ENCODE data around the gene MITF. TPM values are rescaled to one million over a fixed set of nuclear protein-coding genes. Genes with fewer than 3 reads are reported as not detected.

MITF gene
- total RNA-seq, 1 experiment from 2014 or later, result 1.9 TPM

- Histone ChIP-seq H3K9ac (ENCODE audit: low read length) (no peak overlapping the region), H3K27ac (ENCODE audit: low read depth, low read length) (no peak overlapping the region), H2AFZ (ENCODE audit: low read depth, low read length, poor library complexity, severe bottlenecking) (no peak overlapping the region), H3K36me3 (ENCODE audit: control insufficient read depth in 1 of 2, insufficient read depth in 2 of 2, low read length in 2 of 2) (no peaks in the 10 kb centered on the region), H3K4me3 (replicated peaks in 1 of 2; ENCODE audit: low read depth in 1 of 2, low read length in 2 of 2) (no peak overlapping the region), H3K27me3 (ENCODE audit: insufficient read depth, low read length) (no peaks in the 10 kb centered on the region), H3K4me2 (ENCODE audit: low read length) (no peak overlapping the region), H3K4me1 (ENCODE audit: control insufficient read depth in 1 of 2, insufficient read depth in 2 of 2, low read length in 2 of 2) (no peaks in the 10 kb centered on the region), H3K79me2 (ENCODE audit: insufficient read depth, low read length) (no peaks in the 10 kb centered on the region), H3K9me2 (ENCODE audit: insufficient read depth) (no peaks in the 10 kb centered on the region), H3K9me3 (ENCODE audit: control insufficient read depth in 1 of 2, insufficient read depth in 1 of 2, low read depth in 1 of 2, low read length in 2 of 2) (no peaks in the 10 kb centered on the region), H4K20me1 (ENCODE audit: insufficient read depth) (no peaks in the 10 kb centered on the region)
- ChIA-PET RAD21 (ENCODE audit: low non-redundant PET in 1 of 2, low total read pairs in 2 of 2, uncharacterized antibody in 2 of 2, unreplicated experiment in 2 of 2) (no interaction called here), POLR2A (no interaction called here), CTCF (no interaction called here)
- ATAC-seq, result no peak
- intact Hi-C loops (cut with micrococcal nuclease), result no loop called here
- no peak for DNase-seq (ENCODE audit: low read depth, low spot score)
- TF ChIP-seq SP1 (IDR thresholded peaks at IDR 0.05; ENCODE audit: low read depth) (no peak), YY1 (IDR thresholded peaks at IDR 0.05; ENCODE audit: extremely low read depth, insufficient replicate concordance, low read depth, low read length) (no peak), MAX (IDR thresholded peaks at IDR 0.05) (no peak), ZFX (IDR thresholded peaks at IDR 0.05) (no peak), FOSL1 (IDR thresholded peaks at IDR 0.05; ENCODE audit: low read depth) (no peak), CBX3 (IDR thresholded peaks at IDR 0.05; ENCODE audit: low read depth) (no peak)
- BruUV-seq (replicated peaks), result no TSS peak
Observed at GRCh38 chr3:69762768-69763229, 23.5 kb downstream of the MITF start.

GRCh38 chr3:69763458-69763857, 24.2 kb downstream of the MITF start:
- no peak for TF ChIP-seq EZH2phosphoT487 (IDR thresholded peaks at IDR 0.05; ENCODE audit: borderline replicate concordance)
- no peak for TF ChIP-seq ATF3 (IDR thresholded peaks at IDR 0.05)
- ATAC-seq (no peak), DNase-seq (ENCODE audit: low read depth, low spot score) (no peak)
- Histone ChIP-seq H3K27me3 (ENCODE audit: insufficient read depth, low read length) (no peaks in the 10 kb centered on the region), H2AFZ (ENCODE audit: low read depth, low read length, poor library complexity, severe bottlenecking) (no peak overlapping the region), H3K27ac (ENCODE audit: low read depth, low read length) (no peak overlapping the region), H3K4me2 (ENCODE audit: low read length) (no peak overlapping the region), H3K4me1 (ENCODE audit: control insufficient read depth in 1 of 2, insufficient read depth in 2 of 2, low read length in 2 of 2) (no peaks in the 10 kb centered on the region), H3K9me2 (ENCODE audit: insufficient read depth) (no peaks in the 10 kb centered on the region), H3K4me3 (replicated peaks in 1 of 2; ENCODE audit: low read depth in 1 of 2, low read length in 2 of 2) (no peak overlapping the region), H4K20me1 (ENCODE audit: insufficient read depth) (no peaks in the 10 kb centered on the region), H3K79me2 (ENCODE audit: insufficient read depth, low read length) (no peaks in the 10 kb centered on the region), H3K9ac (ENCODE audit: low read length) (no peak overlapping the region), H3K9me3 (ENCODE audit: control insufficient read depth in 1 of 2, insufficient read depth in 1 of 2, low read depth in 1 of 2, low read length in 2 of 2) (no peaks in the 10 kb centered on the region), H3K36me3 (ENCODE audit: control insufficient read depth in 1 of 2, insufficient read depth in 2 of 2, low read length in 2 of 2) (no peaks in the 10 kb centered on the region)
- CTCF ChIA-PET, result no interaction called here
- no TSS peak for BruUV-seq (replicated peaks)
- RAD21 ChIA-PET (ENCODE audit: low non-redundant PET in 1 of 2, low total read pairs in 2 of 2, uncharacterized antibody in 2 of 2, unreplicated experiment in 2 of 2), result no interaction called here
- POLR2A ChIA-PET, result no interaction called here
- intact Hi-C loops (cut with micrococcal nuclease), result no loop called here

Data from HCT116 (cell line).